WTC11 (cell line): ENCODE measurements around the gene RFX8.

Source experiments
- FOXP1 ChIP-seq: sonication (generic); formaldehyde crosslinking; IDR thresholded peaks from 2 replicates; pipeline ENCODE4 v1.8.0; 2022; ENCODE audit warnings: missing genetic modification reagents, mild to moderate bottlenecking, moderate library complexity, borderline replicate concordance
- HMGA2 ChIP-seq: fragments of 250-450 bp; sonication (Bioruptor Pico); IDR thresholded peaks from 2 replicates; pipeline ENCODE4 v1.4.0; 2021; ENCODE audit warnings: mild to moderate bottlenecking, moderate library complexity
- NR2C2 ChIP-seq: sonication (generic); formaldehyde crosslinking; IDR thresholded peaks from 2 replicates; pipeline ENCODE4 v1.8.0; 2022; ENCODE audit warnings: mild to moderate bottlenecking, missing genetic modification reagents
- TF ChIP-seq, protein P1 (sequence below): fragments of 200-600 bp; IDR thresholded peaks from 2 replicates; pipeline ENCODE4 v1.8.0; 2022; ENCODE audit warnings: antibody characterized with exemption
- TF ChIP-seq, protein P2 (sequence below): sonication (generic); formaldehyde crosslinking; IDR thresholded peaks from 2 replicates; pipeline ENCODE4 v1.8.1; 2023; ENCODE audit warnings: mild to moderate bottlenecking, missing genetic modification reagents, borderline replicate concordance

DNA sequence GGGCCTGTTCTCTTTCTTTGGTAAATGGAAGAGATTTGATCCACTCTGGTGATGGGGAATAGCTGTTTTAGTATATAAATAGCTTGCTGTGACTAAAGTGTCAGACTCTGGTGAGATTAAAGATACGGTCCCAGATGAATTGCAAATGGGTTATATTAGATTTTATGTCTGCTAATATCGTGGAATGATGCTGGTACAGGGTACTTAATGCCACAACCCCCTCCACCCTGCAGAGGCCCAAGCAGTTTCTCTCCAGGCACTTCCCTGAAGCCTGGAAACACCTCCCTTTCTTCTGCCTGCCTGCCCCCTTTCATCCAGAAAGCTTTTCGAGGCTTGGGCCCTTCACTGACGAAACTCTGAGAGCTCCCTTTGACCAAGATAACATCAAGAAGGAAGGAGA lies 21.4 kb upstream of the RFX8 start:
- TF ChIP-seq NR2C2 (CRISPR knock-in tag) = no peak
- TF ChIP-seq, protein P1, sequence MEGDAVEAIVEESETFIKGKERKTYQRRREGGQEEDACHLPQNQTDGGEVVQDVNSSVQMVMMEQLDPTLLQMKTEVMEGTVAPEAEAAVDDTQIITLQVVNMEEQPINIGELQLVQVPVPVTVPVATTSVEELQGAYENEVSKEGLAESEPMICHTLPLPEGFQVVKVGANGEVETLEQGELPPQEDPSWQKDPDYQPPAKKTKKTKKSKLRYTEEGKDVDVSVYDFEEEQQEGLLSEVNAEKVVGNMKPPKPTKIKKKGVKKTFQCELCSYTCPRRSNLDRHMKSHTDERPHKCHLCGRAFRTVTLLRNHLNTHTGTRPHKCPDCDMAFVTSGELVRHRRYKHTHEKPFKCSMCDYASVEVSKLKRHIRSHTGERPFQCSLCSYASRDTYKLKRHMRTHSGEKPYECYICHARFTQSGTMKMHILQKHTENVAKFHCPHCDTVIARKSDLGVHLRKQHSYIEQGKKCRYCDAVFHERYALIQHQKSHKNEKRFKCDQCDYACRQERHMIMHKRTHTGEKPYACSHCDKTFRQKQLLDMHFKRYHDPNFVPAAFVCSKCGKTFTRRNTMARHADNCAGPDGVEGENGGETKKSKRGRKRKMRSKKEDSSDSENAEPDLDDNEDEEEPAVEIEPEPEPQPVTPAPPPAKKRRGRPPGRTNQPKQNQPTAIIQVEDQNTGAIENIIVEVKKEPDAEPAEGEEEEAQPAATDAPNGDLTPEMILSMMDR = no peak
- no peak for TF ChIP-seq FOXP1 (CRISPR knock-in tag)
- TF ChIP-seq, protein P2, sequence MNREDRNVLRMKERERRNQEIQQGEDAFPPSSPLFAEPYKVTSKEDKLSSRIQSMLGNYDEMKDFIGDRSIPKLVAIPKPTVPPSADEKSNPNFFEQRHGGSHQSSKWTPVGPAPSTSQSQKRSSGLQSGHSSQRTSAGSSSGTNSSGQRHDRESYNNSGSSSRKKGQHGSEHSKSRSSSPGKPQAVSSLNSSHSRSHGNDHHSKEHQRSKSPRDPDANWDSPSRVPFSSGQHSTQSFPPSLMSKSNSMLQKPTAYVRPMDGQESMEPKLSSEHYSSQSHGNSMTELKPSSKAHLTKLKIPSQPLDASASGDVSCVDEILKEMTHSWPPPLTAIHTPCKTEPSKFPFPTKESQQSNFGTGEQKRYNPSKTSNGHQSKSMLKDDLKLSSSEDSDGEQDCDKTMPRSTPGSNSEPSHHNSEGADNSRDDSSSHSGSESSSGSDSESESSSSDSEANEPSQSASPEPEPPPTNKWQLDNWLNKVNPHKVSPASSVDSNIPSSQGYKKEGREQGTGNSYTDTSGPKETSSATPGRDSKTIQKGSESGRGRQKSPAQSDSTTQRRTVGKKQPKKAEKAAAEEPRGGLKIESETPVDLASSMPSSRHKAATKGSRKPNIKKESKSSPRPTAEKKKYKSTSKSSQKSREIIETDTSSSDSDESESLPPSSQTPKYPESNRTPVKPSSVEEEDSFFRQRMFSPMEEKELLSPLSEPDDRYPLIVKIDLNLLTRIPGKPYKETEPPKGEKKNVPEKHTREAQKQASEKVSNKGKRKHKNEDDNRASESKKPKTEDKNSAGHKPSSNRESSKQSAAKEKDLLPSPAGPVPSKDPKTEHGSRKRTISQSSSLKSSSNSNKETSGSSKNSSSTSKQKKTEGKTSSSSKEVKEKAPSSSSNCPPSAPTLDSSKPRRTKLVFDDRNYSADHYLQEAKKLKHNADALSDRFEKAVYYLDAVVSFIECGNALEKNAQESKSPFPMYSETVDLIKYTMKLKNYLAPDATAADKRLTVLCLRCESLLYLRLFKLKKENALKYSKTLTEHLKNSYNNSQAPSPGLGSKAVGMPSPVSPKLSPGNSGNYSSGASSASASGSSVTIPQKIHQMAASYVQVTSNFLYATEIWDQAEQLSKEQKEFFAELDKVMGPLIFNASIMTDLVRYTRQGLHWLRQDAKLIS (CRISPR knock-in tag) = no peak
- TF ChIP-seq HMGA2 (CRISPR knock-in tag) = no peak
